ENCODE measurements around the gene PAK6.

DNA sequence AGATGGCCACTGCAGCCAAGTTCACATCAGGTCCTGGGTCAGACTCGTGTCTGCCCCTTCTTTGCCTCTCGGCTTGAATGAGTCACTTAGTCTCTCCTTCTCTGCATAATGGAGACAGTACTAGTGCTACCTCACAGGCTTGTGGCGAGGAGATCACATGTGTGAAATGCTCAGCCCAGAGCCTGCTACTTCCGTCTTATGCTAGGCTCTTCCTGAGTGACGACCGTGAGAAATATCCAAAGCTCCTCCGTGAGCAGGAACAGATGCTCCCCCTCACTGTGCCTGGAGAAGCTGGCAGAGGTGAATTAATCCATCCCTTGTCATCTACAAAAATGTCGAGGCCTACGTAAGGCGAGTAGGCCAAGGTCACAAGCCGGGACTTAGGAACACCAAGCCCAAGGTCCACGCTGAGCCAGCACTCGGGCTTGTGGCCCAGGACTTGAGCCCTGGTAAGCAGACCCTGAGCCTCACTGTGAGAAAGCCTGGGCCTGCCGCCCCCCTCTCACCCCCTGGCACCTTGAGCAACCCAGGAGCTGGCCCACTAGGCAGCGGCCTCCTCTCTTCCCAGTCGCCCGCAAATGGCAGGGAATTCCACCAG is 17.9 kb downstream of the PAK6 start:
- TF ChIP-seq, protein P1, sequence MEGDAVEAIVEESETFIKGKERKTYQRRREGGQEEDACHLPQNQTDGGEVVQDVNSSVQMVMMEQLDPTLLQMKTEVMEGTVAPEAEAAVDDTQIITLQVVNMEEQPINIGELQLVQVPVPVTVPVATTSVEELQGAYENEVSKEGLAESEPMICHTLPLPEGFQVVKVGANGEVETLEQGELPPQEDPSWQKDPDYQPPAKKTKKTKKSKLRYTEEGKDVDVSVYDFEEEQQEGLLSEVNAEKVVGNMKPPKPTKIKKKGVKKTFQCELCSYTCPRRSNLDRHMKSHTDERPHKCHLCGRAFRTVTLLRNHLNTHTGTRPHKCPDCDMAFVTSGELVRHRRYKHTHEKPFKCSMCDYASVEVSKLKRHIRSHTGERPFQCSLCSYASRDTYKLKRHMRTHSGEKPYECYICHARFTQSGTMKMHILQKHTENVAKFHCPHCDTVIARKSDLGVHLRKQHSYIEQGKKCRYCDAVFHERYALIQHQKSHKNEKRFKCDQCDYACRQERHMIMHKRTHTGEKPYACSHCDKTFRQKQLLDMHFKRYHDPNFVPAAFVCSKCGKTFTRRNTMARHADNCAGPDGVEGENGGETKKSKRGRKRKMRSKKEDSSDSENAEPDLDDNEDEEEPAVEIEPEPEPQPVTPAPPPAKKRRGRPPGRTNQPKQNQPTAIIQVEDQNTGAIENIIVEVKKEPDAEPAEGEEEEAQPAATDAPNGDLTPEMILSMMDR (IDR thresholded peaks at IDR 0.05; ENCODE audit: low read depth, low read length, poor library complexity, severe bottlenecking): no peak
- TF ChIP-seq EZH2phosphoT487 (IDR thresholded peaks at IDR 0.05; ENCODE audit: borderline replicate concordance, low read length): no peak
